ENCODE measurements around the gene CELSR3.

GRCh38 chr3:48663489-48664312 lies 1.0 kb upstream of the CELSR3 start:
- TF ChIP-seq POLR2AphosphoS5 (IDR thresholded peaks at IDR 0.05; ENCODE audit: low read depth, low read length) (peak; percentile 68), REST (IDR thresholded peaks at IDR 0.05; ENCODE audit: insufficient read depth in 1 of 2, low read depth in 2 of 2, low read length in 2 of 2) (peak in 1 of 2 experiments; percentile 17; a peak in 1 of 4 replicates), TAF1 (IDR thresholded peaks at IDR 0.05; ENCODE audit: borderline replicate concordance, insufficient read depth, low read length) (no peak; the same call in 1 of the 2 replicates), SIN3A (IDR thresholded peaks at IDR 0.05; ENCODE audit: borderline replicate concordance, insufficient read depth, low read length) (no peak)

Data from PFSK-1 (cell line).